ENCODE results near the gene SHROOM3.

GRCh38 chr4:76597423-76597979, 162.5 kb downstream of the SHROOM3 start:
- no peak for TF ChIP-seq CTCF (IDR thresholded peaks at IDR 0.05)
- TF ChIP-seq RFX5 (IDR thresholded peaks at IDR 0.05) = no peak
- no peak for TF ChIP-seq MYC (IDR thresholded peaks at IDR 0.05; ENCODE audit: borderline replicate concordance, low read length)
- TF ChIP-seq MAFK (IDR thresholded peaks at IDR 0.05; ENCODE audit: partially characterized antibody) = no peak
- no peak for TF ChIP-seq ZFP36 (IDR thresholded peaks at IDR 0.05; ENCODE audit: borderline replicate concordance, partially characterized antibody)
